HEK293 (cell line): Measurements from ENCODE around the gene TBC1D5.

ENCODE experiments used
- CTCF ChIA-PET: fragments of 350-600 bp; formaldehyde crosslinking; extraction: SDS; loops from one replicate; lab custom pipeline; 2021; ENCODE audit warnings: antibody characterized with exemption; lab: Yijun Ruan, JAX
- POLR2A ChIA-PET: fragments of 300-600 bp; formaldehyde crosslinking; extraction: SDS; loops from one replicate; lab custom pipeline; 2020; ENCODE audit warnings: antibody characterized with exemption, inconsistent platforms; lab: Yijun Ruan, JAX
- H3K27ac ChIP-seq: fragments of 200-500 bp; sonication (Bioruptor generic); 2 replicates; pipeline ENCODE4 v1.5.1; 2014; ENCODE audit warnings: low read depth, low read length, control low read depth, inconsistent platforms; ENCODE audit errors: extremely low read depth
- H3K36me3 ChIP-seq, 2 experiments: fragments of 200-500 bp in 1 of 2; sonication (Bioruptor generic) in 1 of 2; 1 replicate in 1 of 2; 2 replicates in 1 of 2; pipeline ENCODE4 v1.5.1; 2014 to 2017; ENCODE audit warnings: inconsistent platforms in 2 of 2, low read length in 2 of 2; ENCODE audit not compliant: control insufficient read depth in 2 of 2, insufficient read depth in 1 of 2
- H3K4me1 ChIP-seq: fragments of 200-500 bp; sonication (Bioruptor generic); 2 replicates; pipeline ENCODE4 v1.5.1; 2014; ENCODE audit warnings: mild to moderate bottlenecking, low read length, inconsistent platforms; ENCODE audit not compliant: control insufficient read depth, insufficient read depth
- H3K4me3 ChIP-seq: 2 replicates; pipeline ENCODE4 v1.5.1; 2011; ENCODE audit warnings: low read depth, mild to moderate bottlenecking, control low read depth, low read length, moderate library complexity
- H3K9me3 ChIP-seq: fragments of 200-500 bp; sonication (Bioruptor generic); 2 replicates; pipeline ENCODE4 v1.5.1; 2014; ENCODE audit warnings: low read depth, low read length, inconsistent platforms; ENCODE audit not compliant: control insufficient read depth, insufficient read depth
- BCL11A ChIP-seq: fragments of 450-650 bp; formaldehyde crosslinking; IDR thresholded peaks from 2 replicates; pipeline ENCODE4 v1.5.1; 2016; ENCODE audit warnings: low read depth, missing biosample characterization, missing genetic modification characterization
- MYNN ChIP-seq: fragments of 450-650 bp; formaldehyde crosslinking; IDR thresholded peaks from 2 replicates; pipeline ENCODE4 v1.5.1; 2016; ENCODE audit warnings: missing biosample characterization, missing genetic modification characterization, borderline replicate concordance
- OVOL3 ChIP-seq: fragments of 450-650 bp; formaldehyde crosslinking; IDR thresholded peaks from 2 replicates; pipeline ENCODE4 v1.5.1; 2016; ENCODE audit warnings: missing biosample characterization, missing genetic modification characterization
- RBAK ChIP-seq: fragments of 450-650 bp; formaldehyde crosslinking; IDR thresholded peaks from 2 replicates; pipeline ENCODE4 v1.5.1; 2016; ENCODE audit warnings: missing biosample characterization, missing genetic modification characterization
- ZEB2 ChIP-seq: fragments of 450-650 bp; formaldehyde crosslinking; IDR thresholded peaks from 2 replicates; pipeline ENCODE4 v1.5.1; 2016; ENCODE audit warnings: missing biosample characterization, missing genetic modification characterization
- ZFP41 ChIP-seq: fragments of 450-650 bp; formaldehyde crosslinking; IDR thresholded peaks from 2 replicates; pipeline ENCODE4 v1.5.1; 2016; ENCODE audit warnings: missing biosample characterization, missing genetic modification characterization, borderline replicate concordance
- ZNF133 ChIP-seq: fragments of 450-650 bp; formaldehyde crosslinking; IDR thresholded peaks from 2 replicates; pipeline ENCODE4 v1.5.1; 2016; ENCODE audit warnings: missing biosample characterization, missing genetic modification characterization
- ZNF184 ChIP-seq: fragments of 450-650 bp; IDR thresholded peaks from 2 replicates; pipeline ENCODE4 v1.5.1; 2018; ENCODE audit warnings: missing biosample characterization, mild to moderate bottlenecking, missing genetic modification characterization
- ZNF202 ChIP-seq: fragments of 450-650 bp; formaldehyde crosslinking; IDR thresholded peaks from 2 replicates; pipeline ENCODE4 v1.5.1; 2016; ENCODE audit warnings: missing biosample characterization, missing genetic modification characterization, borderline replicate concordance
- ZNF324 ChIP-seq: fragments of 450-650 bp; formaldehyde crosslinking; IDR thresholded peaks from 2 replicates; pipeline ENCODE4 v1.5.1; 2016; ENCODE audit warnings: missing biosample characterization, missing genetic modification characterization
- ZNF354C ChIP-seq: fragments of 450-650 bp; formaldehyde crosslinking; IDR thresholded peaks from 2 replicates; pipeline ENCODE4 v1.5.1; 2016; ENCODE audit warnings: missing biosample characterization, missing genetic modification characterization, low read depth, borderline replicate concordance
- ZNF404 ChIP-seq: fragments of 450-650 bp; formaldehyde crosslinking; IDR thresholded peaks from 2 replicates; pipeline ENCODE4 v1.5.1; 2017; ENCODE audit warnings: missing biosample characterization, missing genetic modification characterization
- ZNF433 ChIP-seq: fragments of 450-650 bp; formaldehyde crosslinking; IDR thresholded peaks from 2 replicates; pipeline ENCODE4 v1.5.1; 2016; ENCODE audit warnings: missing biosample characterization, missing genetic modification characterization, low read depth
- ZNF510 ChIP-seq: fragments of 450-650 bp; formaldehyde crosslinking; IDR thresholded peaks from 2 replicates; pipeline ENCODE4 v1.5.1; 2018; ENCODE audit warnings: mild to moderate bottlenecking, missing genetic modification characterization, missing biosample characterization; ENCODE audit not compliant: insufficient replicate concordance
- ZNF530 ChIP-seq: fragments of 450-650 bp; formaldehyde crosslinking; IDR thresholded peaks from 2 replicates; pipeline ENCODE4 v1.5.1; 2016; ENCODE audit warnings: low read depth, missing biosample characterization, missing genetic modification characterization
- ZNF549 ChIP-seq: fragments of 450-650 bp; IDR thresholded peaks from 2 replicates; pipeline ENCODE4 v1.5.1; 2018; ENCODE audit warnings: missing biosample characterization, missing genetic modification characterization, mild to moderate bottlenecking, inconsistent platforms, moderate library complexity
- ZNF561 ChIP-seq: fragments of 450-650 bp; IDR thresholded peaks from 2 replicates; pipeline ENCODE4 v1.5.1; 2018; ENCODE audit warnings: missing biosample characterization, missing genetic modification characterization, borderline replicate concordance
- ZNF600 ChIP-seq: fragments of 450-650 bp; formaldehyde crosslinking; IDR thresholded peaks from 2 replicates; pipeline ENCODE4 v1.5.1; 2016; ENCODE audit warnings: missing biosample characterization, missing genetic modification characterization
- ZNF785 ChIP-seq: fragments of 450-650 bp; formaldehyde crosslinking; IDR thresholded peaks from 2 replicates; pipeline ENCODE4 v1.5.1; 2016; ENCODE audit warnings: missing biosample characterization, missing genetic modification characterization
- ZSCAN23 ChIP-seq: fragments of 450-650 bp; formaldehyde crosslinking; IDR thresholded peaks from 2 replicates; pipeline ENCODE4 v1.5.1; 2016; ENCODE audit warnings: missing biosample characterization, missing genetic modification characterization
- ZSCAN30 ChIP-seq: fragments of 450-650 bp; IDR thresholded peaks from 2 replicates; pipeline ENCODE4 v1.5.1; 2018; ENCODE audit warnings: missing biosample characterization, mild to moderate bottlenecking, missing genetic modification characterization, moderate library complexity
- TF ChIP-seq, protein P1 (sequence below): fragments of 450-650 bp; IDR thresholded peaks from 2 replicates; pipeline ENCODE4 v1.5.1; 2018; ENCODE audit warnings: missing biosample characterization, mild to moderate bottlenecking, missing genetic modification characterization
- TF ChIP-seq, protein P2 (sequence below): fragments of 450-650 bp; formaldehyde crosslinking; IDR thresholded peaks from 2 replicates; pipeline ENCODE4 v1.5.1; 2016; ENCODE audit warnings: missing biosample characterization, missing genetic modification characterization
- TF ChIP-seq, protein P3 (sequence below): fragments of 450-650 bp; formaldehyde crosslinking; IDR thresholded peaks from 2 replicates; pipeline ENCODE4 v1.5.1; 2017; ENCODE audit warnings: missing biosample characterization, missing genetic modification characterization

Gene TBC1D5

DNA sequence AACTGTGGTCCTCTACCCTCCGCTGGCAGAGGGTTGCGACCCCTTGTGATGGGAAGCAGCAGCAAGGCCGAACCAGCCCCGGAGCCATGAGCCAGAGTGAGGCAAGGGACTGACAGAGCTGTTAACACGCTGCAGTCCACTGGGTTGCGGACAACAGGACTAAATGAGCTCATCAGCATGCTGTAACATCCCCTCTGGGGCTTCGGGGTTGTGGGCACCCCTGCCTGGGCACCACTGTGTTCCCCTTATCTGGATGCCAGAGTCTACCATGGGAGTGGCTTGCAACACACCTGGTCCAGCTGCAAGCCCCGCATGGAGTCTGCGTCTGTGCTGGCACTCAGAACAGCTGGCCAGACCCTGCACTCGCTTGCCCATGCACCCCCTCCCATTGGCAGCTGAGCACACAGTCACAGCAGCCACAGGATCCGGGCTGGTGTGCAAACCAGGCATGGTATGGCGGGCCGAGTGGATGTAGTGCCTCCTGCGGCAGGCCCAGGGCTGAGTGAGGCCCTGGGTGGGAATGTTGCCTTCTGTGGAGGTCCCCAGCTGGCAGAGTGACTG is 453.5 kb downstream of the TBC1D5 start:
- TF ChIP-seq ZNF510 (tag by site-specific recombination) (no peak), ZNF600 (tag by site-specific recombination) (no peak), ZNF133 (tag by site-specific recombination) (no peak), ZNF785 (no peak), ZNF549 (tag by site-specific recombination) (no peak), ZFP41 (no peak), ZNF433 (tag by site-specific recombination) (no peak), ZNF202 (tag by site-specific recombination) (no peak), ZSCAN23 (tag by site-specific recombination) (no peak), ZSCAN30 (tag by site-specific recombination) (no peak), BCL11A (no peak), RBAK (tag by site-specific recombination) (no peak)
- TF ChIP-seq, protein P1, sequence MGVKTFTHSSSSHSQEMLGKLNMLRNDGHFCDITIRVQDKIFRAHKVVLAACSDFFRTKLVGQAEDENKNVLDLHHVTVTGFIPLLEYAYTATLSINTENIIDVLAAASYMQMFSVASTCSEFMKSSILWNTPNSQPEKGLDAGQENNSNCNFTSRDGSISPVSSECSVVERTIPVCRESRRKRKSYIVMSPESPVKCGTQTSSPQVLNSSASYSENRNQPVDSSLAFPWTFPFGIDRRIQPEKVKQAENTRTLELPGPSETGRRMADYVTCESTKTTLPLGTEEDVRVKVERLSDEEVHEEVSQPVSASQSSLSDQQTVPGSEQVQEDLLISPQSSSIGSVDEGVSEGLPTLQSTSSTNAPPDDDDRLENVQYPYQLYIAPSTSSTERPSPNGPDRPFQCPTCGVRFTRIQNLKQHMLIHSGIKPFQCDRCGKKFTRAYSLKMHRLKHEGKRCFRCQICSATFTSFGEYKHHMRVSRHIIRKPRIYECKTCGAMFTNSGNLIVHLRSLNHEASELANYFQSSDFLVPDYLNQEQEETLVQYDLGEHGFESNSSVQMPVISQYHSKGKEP (tag by site-specific recombination) = no peak
- TF ChIP-seq, protein P2, sequence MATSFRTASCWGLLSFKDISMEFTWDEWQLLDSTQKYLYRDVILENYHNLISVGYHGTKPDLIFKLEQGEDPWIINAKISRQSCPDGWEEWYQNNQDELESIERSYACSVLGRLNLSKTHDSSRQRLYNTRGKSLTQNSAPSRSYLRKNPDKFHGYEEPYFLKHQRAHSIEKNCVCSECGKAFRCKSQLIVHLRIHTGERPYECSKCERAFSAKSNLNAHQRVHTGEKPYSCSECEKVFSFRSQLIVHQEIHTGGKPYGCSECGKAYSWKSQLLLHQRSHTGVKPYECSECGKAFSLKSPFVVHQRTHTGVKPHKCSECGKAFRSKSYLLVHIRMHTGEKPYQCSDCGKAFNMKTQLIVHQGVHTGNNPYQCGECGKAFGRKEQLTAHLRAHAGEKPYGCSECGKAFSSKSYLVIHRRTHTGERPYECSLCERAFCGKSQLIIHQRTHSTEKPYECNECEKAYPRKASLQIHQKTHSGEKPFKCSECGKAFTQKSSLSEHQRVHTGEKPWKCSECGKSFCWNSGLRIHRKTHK (tag by site-specific recombination) = no peak
- CTCF ChIA-PET = interaction anchor here (0.6 kb wide), 1 partner anchor 112 kb away, joined by 3 read pairs; no protein-coding TSS in a partner anchor
- H3K4me3 ChIP-seq = no peak overlapping the region
- POLR2A ChIA-PET = no interaction called here
- H3K4me1 ChIP-seq = no peaks in the 10 kb centered on the region
- H3K27ac ChIP-seq = no peak overlapping the region
- H3K36me3 ChIP-seq = no peaks in the 10 kb centered on the region
- no peaks in the 10 kb centered on the region for H3K9me3 ChIP-seq

DNA sequence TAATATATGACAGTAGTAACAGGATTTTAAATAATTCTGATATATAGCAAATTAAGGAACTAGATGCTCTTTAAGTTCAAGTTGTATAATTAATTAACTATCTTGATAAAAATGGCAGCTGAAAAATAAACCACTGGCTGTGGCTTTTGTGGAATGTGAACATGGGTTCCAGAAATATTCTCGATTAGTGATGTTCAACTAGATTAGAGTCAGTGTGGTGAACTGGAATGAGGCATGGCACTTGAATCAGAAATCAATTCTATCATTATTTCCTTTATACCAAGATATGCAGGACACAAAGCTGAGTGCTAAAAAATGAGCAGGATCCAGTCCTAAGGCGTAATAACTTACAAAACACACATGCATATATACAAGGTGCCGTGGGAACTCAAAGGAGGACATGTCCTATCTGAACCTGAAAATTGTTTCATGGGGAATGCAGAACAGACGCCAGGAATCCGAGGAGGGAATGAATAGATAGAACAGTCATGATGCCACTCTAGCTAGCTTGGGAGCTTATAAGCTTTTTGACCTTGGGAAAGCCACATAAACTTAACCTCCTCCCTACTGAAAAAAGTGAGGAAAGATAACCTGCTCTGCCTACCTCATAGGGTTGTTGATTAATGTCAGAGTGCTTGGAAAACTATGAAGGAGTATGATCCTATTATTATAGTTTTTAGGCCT is 455.3 kb downstream of the TBC1D5 start:
- Histone ChIP-seq H3K9me3 (no peaks in the 10 kb centered on the region), H3K4me3 (no peak overlapping the region), H3K27ac (no peak overlapping the region), H3K36me3 (no peaks in the 10 kb centered on the region), H3K4me1 (no peaks in the 10 kb centered on the region)
- ChIA-PET POLR2A (no interaction called here), CTCF (interaction anchor here (0.6 to 0.7 kb wide), 2 partner anchors 28 to 290 kb away, joined by 3 to 5 read pairs; no protein-coding TSS in a partner anchor)
- TF ChIP-seq MYNN (tag by site-specific recombination) (no peak), ZNF354C (tag by site-specific recombination) (no peak), ZEB2 (no peak), ZNF561 (no peak), ZNF530 (tag by site-specific recombination) (no peak), ZNF324 (no peak), OVOL3 (tag by site-specific recombination) (no peak), ZNF404 (no peak), ZNF184 (tag by site-specific recombination) (no peak)
- TF ChIP-seq, protein P3, sequence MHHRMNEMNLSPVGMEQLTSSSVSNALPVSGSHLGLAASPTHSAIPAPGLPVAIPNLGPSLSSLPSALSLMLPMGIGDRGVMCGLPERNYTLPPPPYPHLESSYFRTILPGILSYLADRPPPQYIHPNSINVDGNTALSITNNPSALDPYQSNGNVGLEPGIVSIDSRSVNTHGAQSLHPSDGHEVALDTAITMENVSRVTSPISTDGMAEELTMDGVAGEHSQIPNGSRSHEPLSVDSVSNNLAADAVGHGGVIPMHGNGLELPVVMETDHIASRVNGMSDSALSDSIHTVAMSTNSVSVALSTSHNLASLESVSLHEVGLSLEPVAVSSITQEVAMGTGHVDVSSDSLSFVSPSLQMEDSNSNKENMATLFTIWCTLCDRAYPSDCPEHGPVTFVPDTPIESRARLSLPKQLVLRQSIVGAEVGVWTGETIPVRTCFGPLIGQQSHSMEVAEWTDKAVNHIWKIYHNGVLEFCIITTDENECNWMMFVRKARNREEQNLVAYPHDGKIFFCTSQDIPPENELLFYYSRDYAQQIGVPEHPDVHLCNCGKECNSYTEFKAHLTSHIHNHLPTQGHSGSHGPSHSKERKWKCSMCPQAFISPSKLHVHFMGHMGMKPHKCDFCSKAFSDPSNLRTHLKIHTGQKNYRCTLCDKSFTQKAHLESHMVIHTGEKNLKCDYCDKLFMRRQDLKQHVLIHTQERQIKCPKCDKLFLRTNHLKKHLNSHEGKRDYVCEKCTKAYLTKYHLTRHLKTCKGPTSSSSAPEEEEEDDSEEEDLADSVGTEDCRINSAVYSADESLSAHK = no peak
